ENCODE data around the gene CDC73.

GRCh38 chr1:193259636-193260035 lies 137.8 kb downstream of the CDC73 start:
- TF ChIP-seq CTCF (IDR thresholded peaks at IDR 0.05) (no peak), POLR2A (IDR thresholded peaks at IDR 0.05) (no peak)

Data from heart left ventricle (tissue), 13 donors.